GM18519 (cell line): ENCODE results near the gene SBNO2.

Source experiments
- ATAC-seq: cut with Tn5 transposase; IDR thresholded peaks from one replicate; pipeline ENCODE4 v1.9.1; 2021; ENCODE audit warnings: mild to moderate bottlenecking, moderate library complexity; ENCODE audit not compliant: unreplicated experiment, low FRiP score

SBNO2 gene

GRCh38 chr19:1155352-1156304, 18.4 kb downstream of the SBNO2 start:
- ATAC-seq: no peak

GRCh38 chr19:1154731-1155351, 19.2 kb downstream of the SBNO2 start:
- ATAC-seq: no peak

GRCh38 chr19:1153891-1154730, 20.0 kb downstream of the SBNO2 start:
- ATAC-seq: no peak

GRCh38 chr19:1151917-1152587, 22.0 kb downstream of the SBNO2 start:
- no peak for ATAC-seq

GRCh38 chr19:1151037-1151724, 22.9 kb downstream of the SBNO2 start:
- ATAC-seq: no peak

GRCh38 chr19:1150333-1151036, 23.6 kb downstream of the SBNO2 start:
- ATAC-seq: no peak

GRCh38 chr19:1149259-1150045, 24.6 kb downstream of the SBNO2 start:
- no peak for ATAC-seq

- no peak for ATAC-seq
These were observed 26.0 kb downstream of the SBNO2 start for GRCh38 chr19:1147934-1148549.

- ATAC-seq: no peak
These were observed 26.9 kb downstream of the SBNO2 start for GRCh38 chr19:1146858-1147780.

- no peak for ATAC-seq
These were observed 27.7 kb downstream of the SBNO2 start for GRCh38 chr19:1146412-1146699.

- ATAC-seq: no peak
These were observed 28.2 kb downstream of the SBNO2 start for GRCh38 chr19:1145635-1146411.

GRCh38 chr19:1144741-1145140, 29.3 kb downstream of the SBNO2 start:
- no peak for ATAC-seq

- no peak for ATAC-seq
These were observed 30.2 kb downstream of the SBNO2 start for GRCh38 chr19:1143828-1144399.

- no peak for ATAC-seq
These were observed 32.1 kb downstream of the SBNO2 start for GRCh38 chr19:1141944-1142343.

- no peak for ATAC-seq
These were observed 33.6 kb downstream of the SBNO2 start for GRCh38 chr19:1140272-1141027.
